GM12892 (cell line): ENCODE results near the gene LARP6.

Source experiments
- DNase-seq: peaks from one replicate; pipeline ENCODE4 v3.0.0; 2011; ENCODE audit not compliant: insufficient read length
- FAIRE-seq: peaks from 2 replicates; lab custom pipeline; 2011; peaks lifted over from hg19 to GRCh38; lab: Jason Lieb, UNC
- POLR2A ChIP-seq: IDR thresholded peaks from 2 replicates; pipeline ENCODE4 v1.6.1; 2011; ENCODE audit warnings: low read depth, low read length, control low read depth
- POLR2AphosphoS5 ChIP-seq: IDR thresholded peaks from 2 replicates; pipeline ENCODE4 v1.6.1; 2011; ENCODE audit warnings: low read depth, low read length, control low read depth
- TAF1 ChIP-seq: IDR thresholded peaks from 2 replicates; pipeline ENCODE4 v1.6.1; 2011; ENCODE audit warnings: low read depth, mild to moderate bottlenecking, control low read depth, low read length, borderline replicate concordance

LARP6 gene

GRCh38 chr15:70835415-70835814 is 18.5 kb downstream of the LARP6 start:
- FAIRE-seq (no peak), DNase-seq (no peak)
- no peak for TF ChIP-seq POLR2A
- TF ChIP-seq POLR2AphosphoS5, result no peak
- no peak for TF ChIP-seq TAF1

- TF ChIP-seq TAF1, result no peak
- no peak for TF ChIP-seq POLR2AphosphoS5
- no peak for TF ChIP-seq POLR2A
- no peak for FAIRE-seq
- no peak for DNase-seq
These were observed 19.0 kb downstream of the LARP6 start for GRCh38 chr15:70834999-70835398.

- FAIRE-seq (no peak), DNase-seq (no peak)
- TF ChIP-seq TAF1 (no peak), POLR2A (no peak)
These were observed 19.8 kb downstream of the LARP6 start for GRCh38 chr15:70833861-70834765.

- FAIRE-seq (no peak), DNase-seq (no peak)
- no peak for TF ChIP-seq POLR2A
- no peak for TF ChIP-seq POLR2AphosphoS5
- TF ChIP-seq TAF1, result no peak
These were observed 20.5 kb downstream of the LARP6 start for GRCh38 chr15:70833422-70833821.

GRCh38 chr15:70832176-70832575 is 21.8 kb downstream of the LARP6 start:
- TF ChIP-seq POLR2A, result no peak
- no peak for TF ChIP-seq TAF1
- no peak for TF ChIP-seq POLR2AphosphoS5
- FAIRE-seq (no peak), DNase-seq (no peak)

GRCh38 chr15:70831094-70831911 is 22.7 kb downstream of the LARP6 start:
- DNase-seq (no peak), FAIRE-seq (no peak)
- TF ChIP-seq TAF1 (no peak), POLR2AphosphoS5 (no peak), POLR2A (no peak)

GRCh38 chr15:70830615-70831014 is 23.3 kb downstream of the LARP6 start:
- no peak for TF ChIP-seq POLR2A
- no peak for DNase-seq

GRCh38 chr15:70829371-70830166 is 24.4 kb downstream of the LARP6 start:
- DNase-seq, result no peak
- FAIRE-seq, result no peak
- TF ChIP-seq POLR2AphosphoS5, result no peak
- TF ChIP-seq POLR2A, result no peak
- no peak for TF ChIP-seq TAF1

More at GRCh38 chr15:70830615-70831014, 23.3 kb downstream of the LARP6 start:
- FAIRE-seq, result no peak

- DNase-seq, result no peak
- TF ChIP-seq TAF1 (no peak), POLR2A (no peak), POLR2AphosphoS5 (no peak)
- no peak for FAIRE-seq
These were observed 26.2 kb downstream of the LARP6 start for GRCh38 chr15:70827721-70828120.

GRCh38 chr15:70826634-70827033 is 27.3 kb downstream of the LARP6 start:
- DNase-seq (no peak), FAIRE-seq (no peak)
- TF ChIP-seq POLR2AphosphoS5 (no peak), POLR2A (no peak), TAF1 (no peak)

GRCh38 chr15:70825841-70826240 is 28.1 kb downstream of the LARP6 start:
- FAIRE-seq, result no peak
- DNase-seq, result no peak
- TF ChIP-seq TAF1, result no peak
- TF ChIP-seq POLR2A, result no peak
- TF ChIP-seq POLR2AphosphoS5, result no peak
